Measurements from ENCODE around the gene TAB2. TPM values are rescaled to one million over a fixed set of nuclear protein-coding genes. Genes with fewer than 3 reads are reported as not detected.

The TAB2 gene
- total RNA-seq, 4 donors from 2014 or later: 49.8 to 81.8 (median 74.1) TPM

GRCh38 chr6:149333266-149333620 is 15.7 kb downstream of the TAB2 start:
- Histone ChIP-seq H3K4me3 (no peak overlapping the region), H3K4me1 (peaks cover 77% of the 10 kb centered on the region), H3K9me3 (no peaks in the 10 kb centered on the region), H3K27me3 (no peaks in the 10 kb centered on the region), H3K36me3 (no peaks in the 10 kb centered on the region), H3K27ac (no peak overlapping the region)
- no peak for TF ChIP-seq POLR2A (IDR thresholded peaks at IDR 0.05)
- TF ChIP-seq EP300 (IDR thresholded peaks at IDR 0.05): no peak
- TF ChIP-seq POLR2AphosphoS5 (IDR thresholded peaks at IDR 0.05): no peak
- TF ChIP-seq CTCF (IDR thresholded peaks at IDR 0.05): no peak
- 85% methylated on average over 4 of the region's 4 CpGs for WGBS
- no peak for DNase-seq (ENCODE audit: low spot score in 2 of 2)

- Histone ChIP-seq H3K4me3 (no peak overlapping the region), H3K36me3 (no peaks in the 10 kb centered on the region), H3K27ac (no peak overlapping the region), H3K4me1 (peaks cover 77% of the 10 kb centered on the region), H3K9me3 (no peaks in the 10 kb centered on the region), H3K27me3 (no peaks in the 10 kb centered on the region)
- TF ChIP-seq POLR2A (IDR thresholded peaks at IDR 0.05) (no peak), EP300 (IDR thresholded peaks at IDR 0.05) (no peak), POLR2AphosphoS5 (IDR thresholded peaks at IDR 0.05) (no peak), CTCF (IDR thresholded peaks at IDR 0.05) (no peak)
- WGBS: 48% methylated on average over 3 of the region's 3 CpGs
- no peak for DNase-seq (ENCODE audit: low spot score in 2 of 2)
These were observed 16.7 kb downstream of the TAB2 start for GRCh38 chr6:149334201-149334600.

- no peaks in the 10 kb centered on the region for H3K9me3 ChIP-seq
- no peak for DNase-seq (ENCODE audit: low spot score in 2 of 2)
- no peak overlapping the region for H3K4me3 ChIP-seq
- H3K36me3 ChIP-seq: no peaks in the 10 kb centered on the region
- no peaks in the 10 kb centered on the region for H3K27me3 ChIP-seq
- no peak overlapping the region for H3K27ac ChIP-seq
- 30% methylated on average over 2 of the region's 2 CpGs for WGBS
- TF ChIP-seq POLR2A (IDR thresholded peaks at IDR 0.05): no peak
- no peak for TF ChIP-seq CTCF (IDR thresholded peaks at IDR 0.05)
- TF ChIP-seq EP300 (IDR thresholded peaks at IDR 0.05): no peak
- no peak for TF ChIP-seq POLR2AphosphoS5 (IDR thresholded peaks at IDR 0.05)
- H3K4me1 ChIP-seq: peaks cover 77% of the 10 kb centered on the region
These were observed 17.2 kb downstream of the TAB2 start for GRCh38 chr6:149334682-149335160.

- peaks cover 71% of the 10 kb centered on the region for H3K4me1 ChIP-seq
- whole genome bisulfite sequencing: 35% methylated on average over 4 of the region's 4 CpGs
- DNase-seq (ENCODE audit: low spot score in 2 of 2): no peak
- peak overlapping the region; percentile 7 for H3K27ac ChIP-seq
- no peak for TF ChIP-seq POLR2A (IDR thresholded peaks at IDR 0.05)
- no peak for TF ChIP-seq POLR2AphosphoS5 (IDR thresholded peaks at IDR 0.05)
- no peak for TF ChIP-seq CTCF (IDR thresholded peaks at IDR 0.05)
- no peak for TF ChIP-seq EP300 (IDR thresholded peaks at IDR 0.05)
- H3K36me3 ChIP-seq: no peaks in the 10 kb centered on the region
- H3K9me3 ChIP-seq: no peaks in the 10 kb centered on the region
- no peak overlapping the region for H3K4me3 ChIP-seq
- H3K27me3 ChIP-seq: no peaks in the 10 kb centered on the region
These were observed 18.6 kb downstream of the TAB2 start for GRCh38 chr6:149335924-149336608.

- no peak overlapping the region for H3K4me3 ChIP-seq
- DNase-seq (ENCODE audit: low spot score in 2 of 2): no peak
These were observed 19.1 kb downstream of the TAB2 start for GRCh38 chr6:149336609-149336928.

More at GRCh38 chr6:149336609-149336928, 19.1 kb downstream of the TAB2 start:
- Histone ChIP-seq H3K36me3 (no peaks in the 10 kb centered on the region), H3K9me3 (no peaks in the 10 kb centered on the region), H3K27ac (peak overlapping the region; percentile 7), H3K4me1 (peaks cover 71% of the 10 kb centered on the region), H3K27me3 (no peaks in the 10 kb centered on the region)
- TF ChIP-seq POLR2AphosphoS5 (IDR thresholded peaks at IDR 0.05) (no peak), CTCF (IDR thresholded peaks at IDR 0.05) (no peak), POLR2A (IDR thresholded peaks at IDR 0.05) (no peak), EP300 (IDR thresholded peaks at IDR 0.05) (no peak)

All from suprapubic skin (tissue), 4 donors.